H1 (cell line): ENCODE measurements around the gene ADIPOR1. TPM values are rescaled to one million over a fixed set of nuclear protein-coding genes. Genes with fewer than 3 reads are reported as not detected.

Experiments
- ASH2L ChIP-seq: fragments of 200-600, 300-600 bp; sonication (generic); IDR thresholded peaks from one replicate; pipeline ENCODE4 v1.7.1; 2017; ENCODE audit warnings: low read length
- CEBPB ChIP-seq: IDR thresholded peaks from 2 replicates; pipeline ENCODE4 v1.6.1; 2012; ENCODE audit warnings: low read depth, low read length
- CHD7 ChIP-seq: fragments of 300-600 bp; sonication (generic); IDR thresholded peaks from 2 replicates; pipeline ENCODE4 v1.7.1; 2012; ENCODE audit warnings: low read length, moderate library complexity, mild to moderate bottlenecking, inconsistent platforms; ENCODE audit not compliant: insufficient replicate concordance
- JUND ChIP-seq: IDR thresholded peaks from 2 replicates; pipeline ENCODE4 v1.6.1; 2011; ENCODE audit warnings: mild to moderate bottlenecking, improper control_type of control experiment, low read length
- KDM4A ChIP-seq: IDR thresholded peaks from one replicate; pipeline ENCODE4 v1.7.1; 2012; ENCODE audit warnings: low read depth, mild to moderate bottlenecking, moderate library complexity, low read length, inconsistent platforms; ENCODE audit not compliant: severe bottlenecking
- KDM5A ChIP-seq: fragments of 200-600 bp; IDR thresholded peaks from 2 replicates; pipeline ENCODE4 v1.7.1; 2012; ENCODE audit warnings: mild to moderate bottlenecking, low read length, inconsistent platforms, mixed read lengths
- NANOG ChIP-seq: IDR thresholded peaks from 2 replicates; pipeline ENCODE4 v1.6.1; 2011; ENCODE audit warnings: low read length, low read depth, mild to moderate bottlenecking, inconsistent platforms; ENCODE audit not compliant: insufficient read depth, poor library complexity, severe bottlenecking
- POLR2A ChIP-seq, 2 experiments: IDR thresholded peaks; 1 replicate in 1 of 2; 2 replicates in 1 of 2; pipeline ENCODE4 v1.6.1; 2011; ENCODE audit warnings: low read depth in 2 of 2, low read length in 2 of 2, mild to moderate bottlenecking in 2 of 2; ENCODE audit errors: control extremely low read depth in 1 of 2
- RAD21 ChIP-seq, 2 experiments: IDR thresholded peaks in 1 of 2; conservative IDR thresholded peaks in 1 of 2; 2 replicates each; pipeline ENCODE4 v1.6.1; 2011; ENCODE audit warnings: low read depth in 2 of 2, low read length in 2 of 2, improper control_type of control experiment in 1 of 2, inconsistent platforms in 1 of 2, mild to moderate bottlenecking in 1 of 2, moderate library complexity in 1 of 2
- SIRT6 ChIP-seq: IDR thresholded peaks from one replicate; pipeline ENCODE4 v1.7.1; 2012; ENCODE audit warnings: low read length, inconsistent platforms
- SP1 ChIP-seq: IDR thresholded peaks from 2 replicates; pipeline ENCODE4 v1.6.1; 2011; ENCODE audit warnings: low read depth, low read length
- SP4 ChIP-seq: IDR thresholded peaks from 2 replicates; pipeline ENCODE4 v1.6.1; 2012; ENCODE audit warnings: low read length, inconsistent platforms
- TAF7 ChIP-seq: optimal IDR thresholded peaks from 2 replicates; pipeline ENCODE3; 2011; ENCODE audit warnings: low read depth, mild to moderate bottlenecking, inconsistent platforms, low read length, moderate library complexity, borderline replicate concordance
- TBP ChIP-seq: IDR thresholded peaks from 2 replicates; pipeline ENCODE4 v1.6.1; 2011; ENCODE audit warnings: low read depth, low read length, improper control_type of control experiment
- polyA plus RNA-seq, 7 experiments: library from polyadenylated mRNA; depleted of rRNA in 3 of 7; stranded (reverse) in 5 of 7; unstranded in 2 of 7; fragments of >200 nt in 5 of 7; fragments of 200-250 nt in 2 of 7; gene quantifications; 1 replicate in 5 of 7; 2 replicates in 1 of 7; 4 replicates in 1 of 7; pipeline versions ENCODE4 v1.2.1 to v1.2.3, GENCODE V29; 2011 to 2013; ENCODE audit warnings: missing spikeins in 2 of 7, mixed read lengths in 2 of 7
- total RNA-seq: library from RNA; stranded (reverse); fragmentation: NEBNext Ultra II Directional; extraction: Animal tissue kit (Norgen Biotek cat#: 25700); gene quantifications from 2 replicates; pipeline ENCODE4 v1.2.1, GENCODE V29; 2021

The ADIPOR1 gene
- total and polyA plus RNA-seq, 2 of the 8 experiments (the other 6 are each of a cell fraction or from before 2014, with no cell fraction given): 69.8 to 118 TPM

- no peak for TF ChIP-seq CHD7
- TF ChIP-seq SIRT6: no peak
- TF ChIP-seq KDM4A: no peak
- TF ChIP-seq KDM5A: no peak
- no peak for TF ChIP-seq POLR2A (IDR thresholded peaks at IDR 0.05; ENCODE audit: control extremely low read depth in 1 of 2, low read depth in 2 of 2, low read length in 2 of 2)
- no peak for TF ChIP-seq RAD21 (IDR thresholded peaks at IDR 0.05 in 1 of 2, conservative IDR thresholded peaks at IDR 0.05 in 1 of 2; ENCODE audit: low read depth in 2 of 2, low read length in 2 of 2)
- TF ChIP-seq JUND: no peak
- TF ChIP-seq TAF7: no peak
- TF ChIP-seq ASH2L: no peak
- no peak for TF ChIP-seq SP1
- TF ChIP-seq TBP: no peak
- no peak for TF ChIP-seq SP4
- no peak for TF ChIP-seq NANOG
- TF ChIP-seq CEBPB: no peak
Measured at GRCh38 chr1:202923533-202923932, 34.6 kb downstream of the ADIPOR1 start (continued).
